Esophagus muscularis mucosa (tissue), 4 donors: Measurements from ENCODE around the gene MAML3. TPM values are rescaled to one million over a fixed set of nuclear protein-coding genes. Genes with fewer than 3 reads are reported as not detected.

Experiments
- DNase-seq: peaks from one replicate; pipeline ENCODE4 v3.0.0-alpha.2; 2017; ENCODE audit errors: extremely low spot score
- H3K27ac ChIP-seq, 4 donors: fragments of 200-600 bp; sonication (generic); replicated peaks in 1 of 4; 1 replicate in 3 of 4; 2 replicates in 1 of 4; pipeline ENCODE4 v1.5.1; 2016 to 2019; ENCODE audit warnings: mild to moderate bottlenecking in 1 of 4
- H3K27me3 ChIP-seq, 4 donors: fragments of 200-600 bp; sonication (generic); one replicate each; pipeline versions ENCODE4 v1.5.1 to v1.6.0; 2016 to 2019
- H3K36me3 ChIP-seq, 4 donors: fragments of 200-600 bp; sonication (generic); one replicate each; pipeline ENCODE4 v1.5.1; 2016 to 2019
- H3K4me1 ChIP-seq, 4 donors: fragments of 200-600 bp; sonication (generic); one replicate each; pipeline ENCODE4 v1.5.1; 2016 to 2019
- H3K4me3 ChIP-seq, 4 donors: fragments of 200-600 bp; sonication (generic); 1 replicate in 2 of 4; 2 replicates in 2 of 4; pipeline ENCODE4 v1.5.1; 2016 to 2019; ENCODE audit warnings: mild to moderate bottlenecking in 4 of 4, moderate library complexity in 1 of 4
- H3K9me3 ChIP-seq, 4 donors: fragments of 200-600 bp; sonication (generic); 1 replicate in 3 of 4; 2 replicates in 1 of 4; pipeline ENCODE4 v1.5.1; 2016 to 2019
- CTCF ChIP-seq, 3 experiments: fragments of 200-600 bp in 2 of 3; fragments of 450-650 bp in 1 of 3; sonication (generic) in 2 of 3; IDR thresholded peaks; one replicate each; pipeline ENCODE4 v1.5.1; 2017 to 2019; ENCODE audit warnings: antibody characterized with exemption in 3 of 3, mild to moderate bottlenecking in 2 of 3, moderate library complexity in 1 of 3
- EP300 ChIP-seq: sonication (generic); formaldehyde crosslinking; IDR thresholded peaks from one replicate; pipeline ENCODE4 v1.6.1; 2017; ENCODE audit warnings: antibody characterized with exemption
- POLR2A ChIP-seq: fragments of 450-650 bp; IDR thresholded peaks from one replicate; pipeline ENCODE4 v1.6.1; 2017; ENCODE audit warnings: antibody characterized with exemption, moderate library complexity, mild to moderate bottlenecking, low read depth
- POLR2AphosphoS5 ChIP-seq, 2 donors: sonication (generic); formaldehyde crosslinking; IDR thresholded peaks; one replicate each; pipeline ENCODE4 v1.6.1; 2017; ENCODE audit warnings: antibody characterized with exemption in 2 of 2
- WGBS: methylation state at CpG from one replicate; pipeline ENCODE4 v1.1.5; 2018; 5-methylcytosine and 5-hydroxymethylcytosine counted together
- intact Hi-C: fragments of 100-400 bp; cut with DNase I; formaldehyde crosslinking; loops from one replicate; pipeline ENCODE4 v1.15.1; 2023
- total RNA-seq, 4 donors: library from RNA; depleted of rRNA; stranded (reverse); fragments of >200 nt; gene quantifications; one replicate each; pipeline versions ENCODE4 v1.1.0 to v1.2.1, GENCODE V29; 2016

The MAML3 gene
- total RNA-seq, 4 donors from 2014 or later = 5.0 to 8.7 (median 7.1) TPM

GRCh38 chr4:139977838-139978609 lies 176.0 kb downstream of the MAML3 start:
- no peaks in the 10 kb centered on the region for H3K9me3 ChIP-seq
- DNase-seq = no peak
- H3K4me1 ChIP-seq = peaks cover 11 to 37% (median 32%) of the 10 kb centered on the region in 4 donors
- intact Hi-C loops = no loop called here
- H3K27ac ChIP-seq = no peak overlapping the region
- WGBS = 81% methylated on average over 3 of the region's 3 CpGs
- no peaks in the 10 kb centered on the region for H3K36me3 ChIP-seq
- TF ChIP-seq CTCF (IDR thresholded peaks at IDR 0.05) (no peak), POLR2AphosphoS5 (IDR thresholded peaks at IDR 0.05) (no peak), POLR2A (no peak), EP300 (no peak)
- H3K27me3 ChIP-seq = no peaks in the 10 kb centered on the region
- no peak overlapping the region for H3K4me3 ChIP-seq

- Histone ChIP-seq H3K4me1 (peaks cover 11 to 41% (median 36%) of the 10 kb centered on the region in 4 donors), H3K4me3 (no peak overlapping the region), H3K27ac (peak overlapping the region; percentile 71 to 80 (median 74)), H3K36me3 (no peaks in the 10 kb centered on the region), H3K27me3 (no peaks in the 10 kb centered on the region), H3K9me3 (no peaks in the 10 kb centered on the region)
- intact Hi-C loops = no loop called here
- no peak for DNase-seq
- WGBS = 10% methylated on average over 1 of the region's 1 CpG
- TF ChIP-seq POLR2A (no peak), EP300 (no peak), POLR2AphosphoS5 (IDR thresholded peaks at IDR 0.05) (peak; percentile 30 to 59)
These were observed 178.1 kb downstream of the MAML3 start for GRCh38 chr4:139975830-139976272.

- Histone ChIP-seq H3K9me3 (no peaks in the 10 kb centered on the region), H3K27ac (peak overlapping the region; percentile 35 to 53 (median 39)), H3K4me3 (no peak overlapping the region), H3K36me3 (no peaks in the 10 kb centered on the region), H3K27me3 (no peaks in the 10 kb centered on the region), H3K4me1 (peaks cover 11 to 60% (median 54%) of the 10 kb centered on the region in 4 donors)
- intact Hi-C loops = no loop called here
- DNase-seq = no peak
- TF ChIP-seq CTCF (IDR thresholded peaks at IDR 0.05) (no peak), POLR2A (no peak)
These were observed 180.4 kb downstream of the MAML3 start for GRCh38 chr4:139973616-139974015.

GRCh38 chr4:139973015-139973414 lies 181.0 kb downstream of the MAML3 start:
- intact Hi-C loops = no loop called here
- 45% methylated on average over 3 of the region's 3 CpGs for WGBS
- peaks cover 11 to 63% (median 57%) of the 10 kb centered on the region in 4 donors for H3K4me1 ChIP-seq
- no peaks in the 10 kb centered on the region for H3K27me3 ChIP-seq
- no peaks in the 10 kb centered on the region for H3K36me3 ChIP-seq
- TF ChIP-seq CTCF (IDR thresholded peaks at IDR 0.05) (no peak), POLR2A (no peak), POLR2AphosphoS5 (IDR thresholded peaks at IDR 0.05) (no peak), EP300 (no peak)
- H3K4me3 ChIP-seq = no peak overlapping the region
- no peaks in the 10 kb centered on the region for H3K9me3 ChIP-seq
- H3K27ac ChIP-seq = peak overlapping the region; percentile 35 to 53 (median 39)
- DNase-seq = no peak

- H3K27me3 ChIP-seq = no peaks in the 10 kb centered on the region
- TF ChIP-seq POLR2A = no peak
- TF ChIP-seq CTCF (IDR thresholded peaks at IDR 0.05) = no peak
- no peak for TF ChIP-seq POLR2AphosphoS5 (IDR thresholded peaks at IDR 0.05)
- TF ChIP-seq EP300 = no peak
- H3K4me1 ChIP-seq = peaks cover 11 to 65% (median 58%) of the 10 kb centered on the region in 4 donors
- no peak for DNase-seq
- no peaks in the 10 kb centered on the region for H3K36me3 ChIP-seq
- no peaks in the 10 kb centered on the region for H3K9me3 ChIP-seq
- no peak overlapping the region for H3K27ac ChIP-seq
- H3K4me3 ChIP-seq = no peak overlapping the region
- intact Hi-C loops = no loop called here
These were observed 181.7 kb downstream of the MAML3 start for GRCh38 chr4:139972305-139972704.
